CD4-positive, alpha-beta T cell treated with Interleukin-15 for 4 hours (primary cell): ENCODE results near the gene OPRD1.
"Not testable (repeated sequence)": the region's sequence is repeated elsewhere in the genome, so short reads cannot be mapped to it uniquely, and the experiment has no call there.

Experiments used
- DNase-seq: peaks from one replicate; pipeline ENCODE4 v3.0.0-alpha.2; 2020; ENCODE audit warnings: low spot score

The OPRD1 gene

DNA sequence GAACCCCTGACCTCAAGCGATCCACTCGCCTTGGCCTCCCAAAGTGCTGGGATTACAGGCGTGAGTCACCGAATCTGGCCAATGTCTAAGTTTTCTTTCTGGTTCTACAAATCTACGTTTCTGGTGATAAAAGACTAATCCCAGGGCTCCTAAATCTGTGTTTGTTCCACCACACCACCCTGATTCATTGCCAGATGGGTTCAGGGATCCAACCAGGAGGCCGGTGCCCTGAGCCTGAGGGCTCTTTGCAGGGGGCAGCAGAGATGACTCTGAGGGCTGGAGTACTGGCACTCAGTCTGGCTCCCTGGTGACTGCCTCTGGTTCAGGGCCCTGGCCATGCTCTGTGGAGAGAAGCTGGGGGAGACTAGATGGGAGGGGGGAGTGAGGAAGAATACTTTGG lies 10.5 kb upstream of the OPRD1 start:
- DNase-seq: no peak

DNA sequence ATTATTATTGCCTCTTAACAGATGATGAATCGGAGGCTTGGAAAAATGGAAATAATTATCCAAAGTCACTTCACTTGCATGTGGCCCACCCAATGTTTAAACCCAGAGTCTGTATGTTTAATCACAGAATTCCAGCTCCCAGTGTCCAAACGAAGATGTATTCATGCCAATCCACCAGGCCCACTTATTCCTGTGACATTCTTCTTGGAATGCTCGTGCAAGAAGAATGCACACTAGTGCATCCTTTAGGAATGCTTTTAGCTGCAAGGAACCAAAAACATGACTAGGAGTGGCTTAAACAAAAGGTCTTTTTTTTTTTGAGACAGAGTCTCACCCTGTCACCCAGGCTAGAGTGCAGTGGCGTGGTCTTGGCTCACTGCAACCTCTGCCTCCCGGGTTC lies 8.9 kb upstream of the OPRD1 start:
- DNase-seq: no peak

DNA sequence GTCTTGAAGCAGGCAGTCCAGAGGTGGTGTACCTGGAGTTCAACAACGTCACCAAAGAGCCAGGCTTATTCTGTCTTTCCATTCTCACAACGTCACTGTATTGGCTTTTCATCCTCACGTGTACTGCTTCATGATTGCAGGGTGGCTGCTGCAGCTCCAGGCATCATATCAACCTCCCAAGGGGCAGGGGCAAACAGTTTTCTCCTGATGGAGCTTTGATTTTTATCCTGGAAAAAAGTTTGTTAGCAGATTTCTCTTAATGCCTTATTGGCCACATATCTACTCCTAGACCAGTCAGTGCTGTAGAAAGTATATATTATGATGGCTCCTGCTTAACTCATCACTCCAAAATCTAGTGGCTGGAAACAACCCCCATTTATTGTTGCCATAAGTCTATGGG lies 8.3 kb upstream of the OPRD1 start:
- no peak for DNase-seq

DNA sequence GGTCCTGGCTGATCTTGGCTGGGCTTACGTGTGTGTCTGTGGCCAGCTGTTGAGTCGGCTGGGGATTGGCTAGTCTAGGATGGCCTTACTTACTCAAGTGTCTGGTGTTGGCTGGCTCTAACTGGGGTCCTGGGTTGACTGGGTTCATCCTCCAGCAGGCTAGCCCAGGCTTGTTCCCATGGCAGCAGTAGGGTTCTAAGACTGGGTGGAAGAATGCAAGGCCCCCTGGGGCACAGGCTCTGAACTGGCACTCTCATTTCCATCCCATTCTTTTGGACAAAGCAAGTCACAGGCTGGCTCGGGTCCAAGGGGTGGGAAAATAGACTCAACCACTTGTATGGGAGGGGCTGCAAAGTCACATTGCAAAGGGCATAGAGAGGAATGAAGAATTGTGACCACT lies 7.9 kb upstream of the OPRD1 start:
- no peak for DNase-seq

DNA sequence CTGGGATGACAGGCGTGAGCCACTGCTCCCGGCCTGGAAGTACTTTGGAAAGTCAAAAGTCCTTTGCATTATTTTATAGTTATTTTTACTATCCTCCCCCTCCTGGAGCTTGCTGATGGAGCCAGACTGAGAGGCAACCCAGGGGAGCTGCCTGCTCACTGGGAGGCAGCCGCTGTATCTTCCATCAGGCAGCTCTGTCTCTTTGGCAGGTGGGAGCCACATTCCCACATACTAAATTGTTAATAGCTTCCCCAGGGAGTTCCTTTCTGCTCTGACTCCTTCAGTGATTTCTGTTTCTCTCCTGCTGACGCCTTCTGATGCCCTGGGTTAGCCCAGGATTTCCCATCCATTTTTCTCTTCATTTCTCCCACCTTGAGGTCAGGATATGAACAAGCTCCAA lies 4.9 kb upstream of the OPRD1 start:
- DNase-seq: no peak

DNA sequence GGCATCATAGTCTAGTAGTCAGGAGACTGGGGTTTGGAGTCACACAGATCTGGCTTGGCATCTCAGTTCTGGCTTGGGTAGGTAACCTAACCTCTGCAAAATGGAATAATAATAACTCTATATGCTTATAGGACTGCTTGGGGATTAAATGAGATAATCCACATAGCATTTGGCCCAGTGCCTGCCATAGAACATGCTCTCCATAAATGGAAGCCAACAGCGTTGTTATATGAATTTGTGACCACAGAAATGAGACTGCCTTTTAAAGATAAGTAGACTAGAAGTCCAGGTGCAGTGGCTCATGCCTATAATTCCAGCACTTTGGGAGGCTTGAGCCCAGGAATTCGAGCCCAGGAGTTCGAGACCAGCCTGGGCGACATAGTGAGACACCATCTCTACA lies 4.0 kb upstream of the OPRD1 start:
- no peak for DNase-seq

DNA sequence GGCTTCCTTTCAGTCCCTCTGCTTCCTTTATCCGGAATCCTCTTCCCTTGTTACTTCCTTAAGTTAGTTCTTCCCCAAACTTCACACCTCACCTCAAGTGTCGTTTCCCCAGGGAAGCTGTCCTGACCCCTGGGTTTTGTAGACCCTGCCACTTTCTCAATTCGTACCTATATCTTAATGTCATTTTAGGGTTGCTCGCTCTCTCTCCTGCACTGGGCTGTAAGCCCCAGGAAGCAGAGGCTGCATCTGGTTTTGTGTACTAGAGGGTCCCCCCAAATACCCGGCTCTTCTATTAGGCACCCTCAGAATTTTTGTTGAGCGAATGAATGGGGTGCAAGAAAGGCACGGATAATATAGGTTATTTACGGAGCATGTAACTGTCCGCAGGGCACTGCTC lies 603 bp upstream of the OPRD1 start:
- DNase-seq: no peak

DNA sequence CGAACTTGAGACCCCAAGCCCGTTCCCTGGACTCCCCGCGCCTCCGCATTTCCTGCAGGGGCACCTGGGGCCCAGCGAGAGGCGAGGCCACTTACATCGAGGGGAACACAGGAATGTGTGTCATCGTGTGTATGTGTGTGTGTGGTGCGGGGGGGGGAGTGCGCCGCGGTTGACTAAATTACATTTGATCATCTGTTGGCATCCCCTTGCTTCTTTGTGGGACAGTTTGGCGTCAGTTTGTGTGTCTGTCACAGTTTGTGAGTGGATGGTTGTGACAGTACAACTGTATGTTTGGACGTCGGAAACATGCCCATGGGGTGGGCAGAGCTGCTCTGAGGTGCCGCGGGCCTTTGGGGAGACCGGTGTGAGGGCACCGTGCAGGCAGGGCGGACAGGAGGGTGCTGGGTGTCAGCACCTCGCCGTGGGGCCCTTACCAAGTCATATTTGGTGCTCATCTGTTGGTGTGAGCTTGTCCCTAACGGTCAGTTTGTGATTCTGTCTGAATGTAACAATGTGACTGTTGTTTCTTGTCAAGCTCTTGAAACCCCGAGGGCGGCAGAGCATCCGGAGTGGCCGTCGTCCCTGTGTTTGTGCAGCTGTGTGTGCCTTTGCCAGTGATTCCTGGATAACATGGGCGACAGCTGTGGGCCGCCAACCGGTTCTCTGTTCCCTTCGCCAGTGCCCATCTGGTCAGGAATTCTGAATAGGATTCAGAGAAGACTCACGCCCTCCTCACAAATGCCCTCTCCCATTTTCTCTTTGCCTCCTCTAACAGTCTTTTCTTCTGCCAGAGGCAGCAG lies 899 bp downstream of the OPRD1 start:
- DNase-seq: no peak

DNA sequence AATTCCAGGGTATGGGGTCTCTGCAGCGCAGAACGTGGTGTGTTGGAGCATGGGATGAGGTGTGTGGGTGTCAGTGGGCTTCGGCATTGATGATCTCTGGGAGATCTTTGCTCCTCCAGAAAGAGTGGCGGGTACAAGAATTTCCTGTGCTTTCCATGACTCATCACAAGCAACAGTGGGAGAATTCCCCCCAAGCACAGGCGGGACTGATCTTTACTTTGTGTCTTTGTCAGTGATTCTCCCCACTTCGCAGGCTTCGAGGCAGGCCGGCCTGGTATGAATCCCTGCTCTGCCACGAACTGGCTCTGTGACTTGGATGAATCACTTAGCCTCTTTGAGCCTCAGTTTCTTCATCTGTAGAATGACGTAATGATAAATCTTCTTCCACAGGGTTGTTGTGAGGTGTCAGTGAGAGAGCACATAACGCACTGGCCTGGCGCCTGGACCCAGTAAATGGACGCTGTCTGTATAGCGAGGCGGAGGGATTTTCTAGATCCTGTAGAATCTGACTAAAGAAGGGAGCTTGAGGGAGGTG lies 2.0 kb downstream of the OPRD1 start:
- DNase-seq: no peak

DNA sequence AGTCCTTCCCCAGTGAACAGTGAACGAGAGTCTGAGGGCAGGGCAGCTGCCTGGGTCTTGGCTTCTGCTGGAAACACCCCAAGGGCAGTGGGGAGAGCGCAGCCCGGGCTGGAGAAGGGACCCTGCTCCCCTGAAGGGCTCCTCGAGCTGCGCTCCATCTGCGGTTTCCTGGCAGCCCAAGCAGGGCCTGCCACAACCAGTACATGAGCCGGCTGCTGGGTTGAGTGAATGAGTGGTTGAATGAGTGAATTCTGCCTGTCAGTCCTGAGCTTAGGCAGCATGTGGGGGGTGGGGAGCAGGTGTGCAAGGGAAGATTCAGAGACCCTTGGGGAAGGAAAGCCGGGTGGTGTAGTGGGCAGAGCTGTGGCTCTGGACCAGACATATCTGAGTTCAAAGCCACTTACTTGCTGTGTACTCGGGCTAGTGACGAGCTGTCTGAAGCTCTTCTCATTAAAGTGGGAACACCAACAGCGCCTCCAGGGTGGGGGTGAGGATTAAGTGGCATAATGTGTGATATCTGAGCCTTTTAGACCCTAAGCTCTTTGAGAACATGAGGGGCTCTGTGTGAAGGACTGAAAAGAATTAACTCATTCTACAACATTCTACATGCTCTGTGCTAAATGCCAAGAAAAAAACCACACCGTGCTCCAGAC lies 3.7 kb downstream of the OPRD1 start:
- DNase-seq: no peak

DNA sequence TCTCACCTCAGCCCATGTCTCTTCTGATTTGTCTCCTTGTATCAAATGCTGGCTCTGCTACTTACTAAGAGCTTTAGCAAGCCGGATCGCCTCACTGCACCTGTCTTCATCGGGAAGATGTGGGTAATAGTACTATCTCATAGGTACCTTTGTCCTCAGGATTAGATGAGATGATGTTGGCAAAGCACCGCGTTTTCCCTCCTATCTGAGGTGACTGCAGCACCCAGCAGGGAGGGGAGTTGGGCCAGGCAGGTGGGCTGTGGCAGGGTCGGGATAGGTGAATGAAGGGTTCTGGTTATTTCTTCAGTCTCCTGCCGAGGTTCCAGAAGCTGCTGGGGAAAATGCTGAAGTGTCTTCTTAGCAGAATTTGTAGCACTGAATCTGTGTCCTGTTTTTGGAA lies 5.2 kb downstream of the OPRD1 start:
- no peak for DNase-seq

DNA sequence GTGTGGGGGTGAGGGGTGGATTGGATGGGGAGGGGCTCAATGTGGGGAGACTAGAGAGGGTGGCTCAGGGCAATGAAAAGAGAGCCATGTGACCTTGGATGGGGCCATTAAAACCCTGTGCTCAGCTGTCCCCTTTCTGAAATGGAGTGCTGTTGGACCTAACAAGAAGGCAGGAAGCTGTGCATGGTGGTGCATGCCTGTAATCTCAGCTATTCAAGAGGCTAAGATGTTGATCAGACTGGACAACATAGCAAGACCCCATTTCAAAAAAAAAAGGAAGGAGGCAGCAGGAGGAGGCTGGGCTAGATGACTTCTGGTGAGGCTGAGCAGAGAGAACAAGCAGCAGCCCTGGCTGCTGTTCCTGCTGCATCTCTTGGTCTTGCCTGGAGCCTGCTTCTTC lies 7.0 kb downstream of the OPRD1 start:
- no peak for DNase-seq

DNA sequence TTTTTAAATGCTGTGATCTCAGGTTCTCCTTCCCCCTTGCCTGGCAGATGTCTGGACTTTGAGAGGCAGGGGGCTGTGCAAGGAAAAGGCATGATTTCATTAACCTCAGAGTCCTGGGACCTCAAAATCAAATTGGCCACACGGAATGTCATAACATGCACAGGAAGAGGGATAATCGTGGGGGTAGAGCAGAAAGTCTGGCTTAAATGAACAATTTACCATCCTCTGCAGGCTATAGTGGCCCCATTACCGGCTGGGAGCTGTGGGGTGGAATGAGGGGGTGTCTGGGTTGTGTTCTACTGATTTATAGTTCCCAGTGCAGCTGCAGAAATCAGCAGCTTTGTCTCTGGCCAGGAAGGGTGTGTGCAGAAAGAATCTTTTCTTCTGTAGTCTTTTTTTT lies 10.8 kb downstream of the OPRD1 start:
- DNase-seq: no peak

DNA sequence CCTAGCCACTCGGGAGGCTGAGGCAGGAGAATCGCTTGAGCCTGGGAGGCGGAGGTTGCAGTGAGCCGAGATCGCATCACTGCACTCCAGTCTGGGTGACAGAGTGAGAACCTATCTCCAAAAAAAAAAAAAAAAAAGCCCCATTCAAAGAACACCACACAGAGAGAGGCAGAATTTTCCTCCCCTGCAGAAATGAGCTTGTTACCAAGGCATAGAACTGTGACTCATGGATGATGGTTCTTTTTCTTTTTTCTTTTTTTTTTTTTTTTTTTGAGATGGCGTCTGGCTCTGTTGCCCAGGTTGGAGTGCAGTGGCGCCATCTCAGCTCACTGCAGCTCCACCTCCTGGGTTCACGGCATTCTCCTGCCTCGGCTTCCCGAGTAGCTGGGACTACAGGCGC lies 12.1 kb downstream of the OPRD1 start:
- DNase-seq: not testable (repeated sequence)

DNA sequence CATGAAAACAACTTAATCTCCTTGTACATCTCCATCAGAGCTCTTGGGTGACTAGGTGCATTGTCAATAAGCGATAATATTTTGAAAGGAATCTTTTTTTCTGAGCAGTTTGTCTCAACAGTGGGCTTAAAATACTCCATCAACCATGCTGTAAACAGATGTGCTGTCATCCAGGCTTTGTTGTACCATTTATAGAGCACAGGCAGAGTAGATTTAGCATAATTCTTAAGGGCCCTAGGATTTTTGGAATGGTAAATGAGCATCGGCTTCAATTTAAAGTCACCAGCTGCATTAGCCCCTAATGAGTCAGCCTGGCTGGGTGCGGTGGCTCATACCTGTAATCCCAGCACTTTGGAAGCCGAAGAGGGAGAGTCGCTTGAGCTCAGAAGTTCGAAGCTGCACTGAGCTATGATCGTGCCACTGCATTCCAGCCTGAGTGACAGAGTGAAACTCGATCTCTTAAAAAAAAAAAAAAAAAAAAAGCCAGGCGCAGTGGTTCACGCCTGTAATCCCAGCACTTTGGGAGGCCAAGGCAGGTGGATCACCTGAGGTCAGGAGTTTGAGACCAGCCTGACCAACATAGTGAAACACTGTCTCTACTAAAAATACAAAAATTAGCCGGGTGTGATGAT lies 16.4 kb downstream of the OPRD1 start:
- DNase-seq: not testable (repeated sequence)

DNA sequence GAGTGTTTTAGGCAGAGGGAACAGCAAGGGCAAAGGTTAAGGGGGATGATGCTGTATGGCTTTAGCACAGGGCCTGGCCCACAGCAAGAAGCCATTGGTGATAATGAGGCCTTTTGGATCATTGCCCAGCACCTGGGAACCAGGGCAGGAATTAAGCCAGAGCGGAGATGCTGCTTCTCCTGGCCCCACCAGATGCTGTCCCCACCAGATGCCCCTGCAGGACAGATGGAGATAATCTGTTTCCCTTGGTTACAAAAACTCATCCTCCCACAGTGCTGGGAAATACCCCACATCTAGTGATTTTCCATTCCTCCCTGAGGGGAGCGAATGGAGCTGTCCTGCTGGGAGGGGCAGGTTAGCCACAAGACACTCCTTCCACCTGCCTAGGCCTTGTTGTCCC lies 18.8 kb downstream of the OPRD1 start:
- DNase-seq: no peak

DNA sequence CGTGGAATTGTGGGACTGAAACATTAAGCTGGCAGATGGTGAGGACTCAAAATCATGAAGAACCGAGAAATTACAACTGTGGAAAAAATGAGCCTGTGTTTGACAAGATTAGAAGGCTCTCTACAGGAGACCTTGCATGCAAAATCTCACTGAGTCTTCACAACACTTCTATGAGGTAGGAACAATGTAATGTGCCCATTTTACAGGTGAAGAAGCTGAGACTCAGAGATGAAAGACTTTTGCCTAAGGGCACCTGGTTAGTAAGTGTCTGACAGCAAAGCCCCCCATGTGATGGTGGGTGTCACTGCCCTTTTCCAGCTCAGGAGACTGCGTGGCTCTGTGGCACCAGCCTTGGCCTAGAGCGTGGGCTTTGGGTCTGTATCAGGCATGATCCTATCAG lies 21.0 kb downstream of the OPRD1 start:
- DNase-seq: no peak

DNA sequence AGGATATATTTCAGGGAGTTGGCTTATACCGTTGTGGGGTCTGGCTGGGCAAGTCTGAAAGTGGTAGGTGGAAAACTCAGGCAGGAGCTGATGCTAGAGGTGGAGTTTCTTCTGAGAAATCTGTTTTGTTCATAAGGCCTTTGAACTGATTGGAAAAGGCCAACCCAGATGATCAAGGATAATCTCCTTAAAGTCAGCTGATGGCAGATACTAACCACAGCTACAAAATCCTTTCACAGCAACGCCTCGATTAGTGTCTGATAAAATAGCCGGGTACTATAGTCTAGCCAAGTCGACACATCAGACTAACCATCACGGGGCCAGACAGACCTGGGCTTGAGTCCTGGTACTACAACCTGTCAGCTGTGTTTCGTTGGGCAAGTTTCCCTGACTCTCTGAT lies 21.4 kb downstream of the OPRD1 start:
- no peak for DNase-seq

DNA sequence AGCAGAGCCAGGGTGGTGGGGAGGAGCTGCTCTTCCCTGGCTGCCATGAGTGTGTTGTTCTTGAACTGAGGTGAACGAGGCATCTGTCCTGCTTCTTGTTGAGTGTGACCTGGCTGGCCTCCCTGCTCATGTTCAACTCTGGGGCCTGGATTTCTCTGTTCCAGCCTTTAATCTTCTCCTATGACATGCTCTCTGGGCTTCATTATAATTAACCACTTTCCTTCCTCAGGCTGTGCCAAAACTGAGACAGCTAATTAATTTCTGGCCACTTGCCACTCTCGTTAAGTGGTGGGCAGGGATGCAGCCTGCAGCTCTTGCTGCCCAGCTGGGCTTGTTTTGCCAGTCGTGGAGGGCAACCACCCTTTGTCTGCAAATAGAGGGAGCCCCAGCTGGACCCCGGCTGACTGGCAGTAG lies 23.3 kb downstream of the OPRD1 start:
- DNase-seq: no peak

DNA sequence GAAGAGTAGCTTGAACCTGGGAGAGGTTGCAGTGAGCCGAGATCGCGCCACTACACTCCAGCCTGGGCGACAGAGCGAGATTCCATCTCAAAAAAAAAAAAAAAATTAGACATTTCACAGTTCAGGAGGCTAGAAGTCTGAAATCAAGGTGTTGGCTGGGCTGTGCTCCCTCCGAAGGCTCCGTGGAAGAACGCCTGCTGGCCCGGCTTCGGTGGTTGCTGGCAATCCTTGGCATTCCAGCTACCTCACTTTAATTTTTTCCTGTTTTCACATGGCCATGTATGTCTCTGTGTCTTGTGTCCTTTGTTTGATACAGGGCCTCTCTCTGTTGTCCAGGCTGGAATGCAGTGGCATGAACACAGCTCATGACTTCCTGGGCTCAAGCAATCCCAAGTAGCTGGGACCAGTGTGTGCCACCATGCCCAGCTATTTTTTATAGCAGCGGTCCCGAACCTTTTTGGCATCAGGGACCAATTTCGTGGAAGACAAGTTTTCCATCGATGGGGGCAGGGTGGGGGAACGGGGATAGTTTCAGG lies 24.5 kb downstream of the OPRD1 start:
- DNase-seq: no peak

DNA sequence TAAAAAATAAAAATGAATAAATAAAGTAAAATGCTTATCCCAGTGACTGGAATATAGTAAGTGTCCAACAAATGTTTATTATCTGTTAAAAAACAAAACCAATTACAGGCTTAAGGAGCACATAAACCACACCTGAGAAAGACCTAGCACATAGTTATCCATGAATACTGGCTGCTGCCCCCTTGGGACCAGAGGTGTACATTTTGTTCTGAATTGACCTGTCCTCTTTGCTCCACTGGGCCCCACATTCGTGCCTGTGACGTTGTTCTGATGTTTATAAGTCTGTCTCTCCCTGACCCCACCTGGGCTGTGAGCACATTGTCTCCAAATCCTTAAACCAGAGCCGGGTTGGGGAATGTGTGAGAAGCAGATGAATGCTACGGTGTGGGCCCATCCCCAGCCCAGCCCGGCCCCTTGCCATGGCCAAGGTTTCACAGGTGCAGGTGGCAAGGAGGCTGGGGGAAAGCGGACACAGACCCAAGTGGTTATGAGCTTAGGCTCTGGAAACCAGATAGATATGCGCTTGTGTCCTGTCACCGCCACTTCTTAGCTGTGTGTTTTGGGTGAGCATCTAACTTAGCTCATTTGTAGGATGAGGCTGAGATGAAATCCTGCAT lies 29.1 kb downstream of the OPRD1 start:
- DNase-seq: no peak

DNA sequence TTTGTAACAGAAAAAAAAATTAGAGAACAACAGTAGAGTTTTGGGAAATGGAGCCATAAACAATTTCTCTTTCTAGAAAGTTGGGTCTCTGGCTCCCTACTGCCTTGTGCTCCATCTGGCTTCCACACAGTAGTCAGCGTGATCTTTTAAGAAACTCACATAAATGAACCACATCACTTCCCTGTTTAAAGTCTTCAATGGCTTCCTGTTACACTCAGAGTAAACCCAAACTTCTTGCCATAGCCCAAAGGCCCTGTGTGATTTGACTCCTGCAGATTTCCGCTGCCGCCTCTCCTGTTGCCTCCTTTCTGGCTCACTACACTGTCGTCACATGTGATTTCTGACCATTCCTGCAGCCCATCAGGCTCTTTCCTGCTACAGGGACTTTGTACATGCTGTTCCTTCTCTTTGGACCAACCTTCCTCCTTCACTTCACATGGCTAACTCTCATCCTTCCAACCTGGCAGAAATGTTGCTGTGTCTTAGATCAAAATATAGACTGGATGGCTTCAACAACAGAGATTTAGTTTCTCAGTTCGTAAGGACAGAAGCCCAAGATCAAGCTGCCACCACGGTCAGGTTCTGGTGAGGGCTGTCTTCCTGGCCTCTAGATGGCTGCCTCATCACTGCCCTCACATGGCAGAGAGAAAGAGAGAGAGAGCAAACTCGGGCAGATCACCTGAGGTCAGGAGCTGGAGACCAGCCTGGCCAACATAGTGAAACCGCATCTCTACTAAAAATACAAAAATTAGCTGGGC lies 34.0 kb downstream of the OPRD1 start:
- DNase-seq: no peak
